GM19099 (cell line): ENCODE results near the gene PGGT1B.

Experiments used
- POLR2A ChIP-seq: IDR thresholded peaks from 3 replicates; pipeline ENCODE4 v1.6.1; 2011; ENCODE audit warnings: low read depth; ENCODE audit not compliant: insufficient read length; ENCODE audit errors: extremely low read depth

Gene PGGT1B

DNA sequence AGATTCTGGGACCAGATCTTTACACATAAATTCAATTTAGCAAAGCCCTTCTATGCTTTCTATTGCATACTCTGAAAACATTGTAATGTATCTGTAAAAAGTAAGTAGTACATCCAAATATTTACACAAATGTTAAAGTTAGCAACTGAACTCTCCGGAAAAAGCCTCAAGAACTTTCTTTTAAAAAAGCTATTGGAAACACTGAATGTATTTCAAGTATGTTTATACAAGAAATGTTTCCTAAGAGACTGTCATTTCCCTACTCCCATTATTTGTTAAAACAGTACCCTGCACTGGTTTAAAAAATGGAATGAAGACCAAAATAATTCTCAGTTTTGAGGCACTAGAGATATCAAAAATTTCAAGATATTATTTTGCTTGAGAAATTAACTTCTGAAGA, 48.1 kb downstream of the PGGT1B start:
- TF ChIP-seq POLR2A, result no peak

DNA sequence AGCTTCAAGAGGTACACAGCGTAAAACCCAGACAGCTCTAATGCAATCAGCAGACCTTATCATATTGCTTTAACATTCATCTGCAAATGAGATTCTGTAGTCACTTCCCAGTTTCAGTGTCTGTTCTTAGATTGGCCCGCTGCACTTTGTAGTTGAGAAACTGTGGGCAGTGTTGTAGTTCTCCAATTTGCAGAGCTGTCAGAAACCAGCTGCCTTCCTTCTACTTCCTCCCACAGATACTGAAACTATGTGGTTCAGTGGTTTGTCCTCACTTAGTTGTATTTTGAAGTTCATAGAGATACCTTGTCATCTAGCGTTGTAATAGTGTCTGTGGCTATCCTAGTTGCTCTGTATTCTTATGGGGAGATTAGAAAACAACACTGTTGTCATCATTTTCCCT, 53.4 kb downstream of the PGGT1B start:
- no peak for TF ChIP-seq POLR2A

DNA sequence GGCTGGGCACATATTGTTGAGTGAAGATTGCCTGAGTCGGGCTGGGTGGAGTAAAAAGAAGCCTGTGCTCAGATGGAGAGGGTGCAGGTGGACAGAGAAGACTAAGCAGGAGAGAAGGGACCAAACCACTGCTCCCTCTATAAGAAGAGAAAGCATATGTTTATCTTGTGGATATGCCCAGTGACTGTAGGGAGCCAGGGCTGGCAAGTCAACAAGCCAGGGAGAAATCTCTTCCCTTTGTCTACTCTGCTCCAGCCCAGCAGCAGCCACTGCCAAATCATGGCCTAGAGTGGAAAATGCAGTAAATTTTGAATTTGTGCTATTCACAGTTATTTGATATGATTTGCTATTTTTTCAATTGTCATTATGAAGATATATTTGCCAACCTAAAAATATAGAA, 59.7 kb downstream of the PGGT1B start:
- no peak for TF ChIP-seq POLR2A

DNA sequence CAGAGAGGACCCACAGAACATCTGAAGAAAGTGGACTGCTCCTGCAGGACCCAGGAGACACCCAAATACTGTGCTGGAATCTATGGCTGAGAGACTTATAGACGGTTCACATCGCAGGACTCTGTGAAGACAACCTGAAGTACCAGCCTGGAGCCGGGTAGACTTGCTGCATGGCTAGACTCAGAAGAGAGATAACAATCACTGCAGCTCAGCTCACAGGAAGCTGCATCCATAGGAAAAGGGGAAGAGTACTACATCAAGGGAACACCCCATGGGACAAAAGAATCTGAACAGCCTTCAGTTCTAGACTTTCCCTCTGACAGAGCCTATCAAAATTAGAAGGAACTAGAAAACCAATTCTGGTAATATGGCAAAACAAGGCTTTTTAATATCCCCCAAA, 66.5 kb downstream of the PGGT1B start:
- no peak for TF ChIP-seq POLR2A

DNA sequence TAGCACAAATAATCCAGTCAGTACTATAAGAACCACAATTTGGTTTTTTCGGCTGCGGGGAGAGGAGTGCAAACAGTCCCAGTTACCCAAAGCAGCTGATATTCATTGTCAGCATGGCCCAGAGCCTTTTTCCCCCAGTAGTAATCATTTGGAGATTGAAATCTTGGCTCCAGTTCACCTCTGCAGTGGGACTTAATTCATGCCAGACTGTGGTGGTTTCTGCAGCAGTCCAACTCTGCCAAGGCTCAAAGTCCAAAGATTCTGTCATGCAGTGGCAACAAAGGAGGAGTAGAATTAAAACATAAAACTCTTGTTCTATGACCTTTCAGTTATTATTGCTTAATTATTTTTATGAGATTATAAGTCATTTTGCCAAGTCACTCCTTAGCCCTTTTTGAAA, 68.0 kb downstream of the PGGT1B start:
- no peak for TF ChIP-seq POLR2A

DNA sequence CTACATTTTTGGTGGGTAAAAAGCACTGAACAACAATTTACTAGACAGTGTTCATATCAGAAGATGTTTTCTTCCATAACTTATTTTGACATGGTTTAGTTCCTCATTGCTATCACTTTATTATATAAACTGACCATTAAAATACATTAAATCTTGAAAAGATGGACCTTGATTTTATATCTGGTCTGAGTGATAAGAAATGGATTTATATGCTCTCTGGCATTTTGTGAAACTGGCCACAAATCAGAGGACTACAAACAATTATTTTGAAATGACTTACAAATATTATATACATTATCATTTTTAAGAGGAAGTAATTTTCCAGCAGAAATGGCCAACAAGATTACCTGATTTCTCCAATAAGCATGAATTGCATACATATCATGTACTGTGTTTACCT, 69.4 kb downstream of the PGGT1B start:
- TF ChIP-seq POLR2A, result no peak

DNA sequence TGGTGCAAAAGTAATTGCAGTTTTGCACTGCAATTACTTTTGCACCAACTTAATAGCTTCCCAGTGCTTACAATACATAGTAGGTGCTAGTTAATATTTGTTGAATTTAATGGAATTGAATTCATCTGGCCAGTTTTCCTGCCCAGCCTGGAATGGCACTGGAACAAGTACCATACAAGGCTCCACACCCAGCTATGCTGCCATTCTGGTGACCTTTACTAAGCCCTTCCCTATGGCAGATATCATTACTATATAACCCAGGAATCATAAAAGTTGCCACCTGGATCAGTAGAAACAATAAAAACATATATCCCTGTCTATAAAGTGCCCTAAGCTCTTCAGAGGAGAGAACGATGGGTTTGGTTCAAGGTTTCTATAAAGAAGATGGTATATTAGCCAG, 70.6 kb downstream of the PGGT1B start:
- TF ChIP-seq POLR2A, result no peak

DNA sequence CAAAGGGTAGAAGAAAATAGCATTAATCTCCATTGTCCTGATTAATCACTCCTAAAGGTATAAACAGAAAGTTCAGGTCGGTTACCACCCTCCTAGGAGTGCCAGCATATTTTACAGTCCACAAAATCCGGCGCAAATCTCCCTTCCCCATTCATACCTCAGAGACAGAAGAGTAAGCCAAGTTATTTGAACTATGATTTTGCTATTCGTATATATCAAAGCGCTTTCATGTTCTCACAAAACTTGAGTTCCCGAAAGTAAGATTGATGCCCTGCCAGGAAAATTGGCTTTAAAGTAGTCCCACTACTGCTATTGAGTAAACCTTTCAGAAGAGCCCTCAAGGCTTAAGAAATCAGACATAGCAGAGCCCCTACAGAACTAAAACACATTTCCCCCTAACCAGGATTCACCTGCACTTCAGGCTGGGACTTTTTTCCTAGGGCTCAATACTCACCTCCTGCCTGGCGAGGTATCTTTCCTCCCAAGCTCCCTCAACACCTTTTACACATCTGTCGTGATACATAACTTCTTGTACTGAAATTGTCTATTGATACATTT, 71.1 kb downstream of the PGGT1B start:
- TF ChIP-seq POLR2A, result no peak

DNA sequence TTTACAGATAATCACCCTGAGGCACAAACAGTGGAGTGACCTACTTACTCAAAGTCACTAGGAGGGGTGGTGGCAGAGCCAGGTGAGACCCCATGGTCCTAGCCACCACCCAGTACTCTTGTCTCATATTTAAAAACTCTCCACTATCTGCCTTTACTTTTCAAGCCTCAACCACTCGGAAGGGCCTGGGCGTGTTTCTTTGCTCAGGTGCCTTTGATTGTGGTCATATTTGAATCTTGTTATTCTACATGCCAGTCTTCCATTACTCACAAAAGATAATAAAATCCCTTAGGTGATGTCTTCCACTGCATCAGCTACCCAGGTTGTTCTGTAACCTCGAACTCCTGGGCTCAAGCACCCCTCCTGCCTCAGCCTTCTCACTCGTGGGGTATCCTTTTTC, 72.3 kb downstream of the PGGT1B start:
- TF ChIP-seq POLR2A, result no peak

DNA sequence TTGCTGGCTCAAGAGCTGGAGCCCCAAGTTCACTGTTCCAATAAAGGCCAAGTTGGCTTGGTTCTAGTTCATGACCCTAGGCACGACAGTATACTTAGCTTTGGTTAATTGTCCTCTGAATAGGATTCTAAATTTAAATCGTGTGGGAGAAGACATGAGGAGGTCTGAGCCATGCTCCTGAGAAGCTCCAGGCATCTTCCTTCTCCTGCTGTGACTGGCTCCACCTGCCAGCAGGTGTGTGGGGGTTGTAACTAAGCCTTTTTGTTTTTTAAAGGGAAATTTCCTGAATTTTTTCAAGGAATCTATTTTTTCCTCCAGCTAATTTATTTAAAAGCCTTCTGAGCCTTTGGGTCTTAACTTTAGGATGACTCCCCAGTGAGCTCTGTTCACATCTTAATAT, 72.8 kb downstream of the PGGT1B start:
- no peak for TF ChIP-seq POLR2A

DNA sequence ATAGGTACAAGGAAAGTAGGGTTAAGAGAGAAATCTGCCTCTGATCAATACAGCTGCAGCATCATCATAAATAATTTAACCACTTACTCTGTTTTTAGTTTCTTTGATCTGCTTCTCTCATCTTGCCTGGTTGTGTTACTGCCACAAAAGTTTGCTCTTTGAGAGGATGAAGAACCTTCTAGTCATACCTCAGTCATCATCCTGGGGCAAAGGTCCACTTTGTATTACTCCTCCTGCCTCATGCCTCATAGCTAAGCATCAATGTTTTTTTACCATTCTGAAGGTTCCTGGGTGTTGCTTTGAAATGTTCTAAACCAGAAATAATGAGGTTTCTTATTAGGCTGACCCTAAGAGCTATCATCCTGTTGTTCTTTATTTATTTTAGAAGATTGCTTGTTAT, 75.9 kb downstream of the PGGT1B start:
- no peak for TF ChIP-seq POLR2A

DNA sequence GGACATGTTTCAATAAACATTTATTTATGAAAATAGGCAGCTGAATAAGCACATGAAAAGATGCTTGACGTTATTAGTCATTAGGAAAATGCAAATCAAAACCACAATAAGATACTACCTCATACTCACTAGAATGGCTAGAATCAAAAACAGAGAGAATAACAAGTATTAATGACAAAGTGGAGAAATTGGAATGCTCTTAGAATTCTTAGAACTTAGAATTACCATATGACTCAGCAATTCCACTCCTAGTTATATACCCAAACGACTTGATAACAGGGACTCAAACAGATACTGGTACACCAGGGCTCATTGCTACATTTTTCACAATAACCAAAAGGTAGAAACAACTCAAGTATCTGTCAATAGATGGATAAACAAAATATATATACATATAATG, 77.9 kb downstream of the PGGT1B start:
- no peak for TF ChIP-seq POLR2A

DNA sequence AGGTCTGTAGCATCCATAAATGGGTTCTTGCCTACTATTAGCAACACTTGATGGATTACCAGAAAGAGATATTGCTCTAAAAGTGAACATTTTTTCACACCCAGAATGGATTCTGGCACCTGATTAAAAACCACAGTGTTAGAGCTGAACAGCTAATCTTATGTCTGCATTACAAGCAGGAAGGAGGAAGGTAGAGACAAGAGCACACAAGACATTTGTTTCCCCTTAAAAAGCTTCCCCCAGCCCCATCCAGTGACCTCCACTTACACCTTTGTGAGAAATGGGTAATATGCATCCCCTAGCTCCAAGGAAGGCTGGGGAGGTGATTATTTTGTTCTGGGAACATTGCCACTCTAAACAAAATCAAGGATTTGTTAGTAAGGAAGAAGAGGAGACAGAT, 80.9 kb downstream of the PGGT1B start:
- no peak for TF ChIP-seq POLR2A

DNA sequence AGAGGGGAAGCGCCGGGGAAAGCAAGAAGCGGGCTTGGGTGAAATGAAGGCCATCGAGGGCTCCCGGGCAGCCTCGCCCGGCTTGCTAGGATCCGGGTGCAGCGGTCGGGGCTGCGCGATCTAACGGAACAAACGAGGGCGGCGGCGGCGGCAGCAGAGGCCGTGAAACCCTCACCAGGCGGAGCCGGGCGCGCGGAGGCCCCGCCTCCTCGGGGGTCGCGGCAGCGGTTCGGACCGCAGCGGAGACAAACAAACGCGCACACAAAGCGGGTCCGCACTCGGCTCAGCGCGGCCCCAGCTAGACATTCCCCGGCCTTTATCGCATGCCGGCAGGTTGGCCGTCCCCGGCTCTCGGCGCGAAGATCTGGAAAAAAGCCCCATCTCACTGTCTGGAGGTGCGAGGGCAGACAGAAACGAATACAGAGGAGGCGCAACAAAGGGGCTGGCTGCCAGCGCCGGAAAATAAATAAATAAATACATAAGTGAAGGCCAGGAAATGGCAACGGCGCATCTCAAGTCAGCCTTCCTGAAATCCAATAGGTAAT, 82.4 kb downstream of the PGGT1B start:
- TF ChIP-seq POLR2A, result no peak

DNA sequence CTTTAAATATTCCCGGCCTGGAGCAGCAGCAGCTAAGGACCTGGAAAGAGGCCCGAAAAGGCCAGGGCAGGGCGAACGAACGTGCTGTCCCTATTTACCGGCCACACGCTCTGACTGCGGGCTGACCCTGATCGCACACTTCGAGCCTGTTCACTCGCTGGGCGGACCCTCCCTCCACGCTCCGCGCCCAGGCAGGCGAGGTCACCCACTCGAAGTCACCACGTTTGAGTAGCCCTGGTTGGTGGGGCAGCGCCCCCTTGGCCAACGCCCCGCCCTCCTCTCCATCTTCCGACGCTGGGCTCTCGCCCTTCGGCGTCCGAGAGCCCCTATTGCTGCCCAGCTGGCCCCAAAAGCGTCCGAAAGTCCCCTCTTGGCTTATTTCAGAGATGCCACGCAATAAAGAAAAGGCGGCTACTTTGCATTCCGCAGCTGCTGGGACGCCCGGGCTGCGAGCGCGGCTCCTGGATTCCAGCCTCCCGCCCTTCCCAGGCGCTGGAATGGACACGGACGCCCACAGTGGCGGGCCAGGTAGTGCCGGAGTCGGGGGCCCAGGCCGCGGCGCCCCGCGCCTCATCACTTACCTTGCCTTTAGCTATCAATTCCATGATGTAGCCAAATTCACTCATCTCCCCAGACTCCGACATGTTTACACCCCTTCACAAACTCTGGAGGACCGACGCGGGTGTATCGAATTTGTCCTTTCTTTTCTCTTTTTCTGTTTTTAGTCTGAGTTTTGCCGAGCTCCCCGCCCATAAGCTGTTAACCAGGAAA, 83.1 kb downstream of the PGGT1B start:
- no peak for TF ChIP-seq POLR2A

DNA sequence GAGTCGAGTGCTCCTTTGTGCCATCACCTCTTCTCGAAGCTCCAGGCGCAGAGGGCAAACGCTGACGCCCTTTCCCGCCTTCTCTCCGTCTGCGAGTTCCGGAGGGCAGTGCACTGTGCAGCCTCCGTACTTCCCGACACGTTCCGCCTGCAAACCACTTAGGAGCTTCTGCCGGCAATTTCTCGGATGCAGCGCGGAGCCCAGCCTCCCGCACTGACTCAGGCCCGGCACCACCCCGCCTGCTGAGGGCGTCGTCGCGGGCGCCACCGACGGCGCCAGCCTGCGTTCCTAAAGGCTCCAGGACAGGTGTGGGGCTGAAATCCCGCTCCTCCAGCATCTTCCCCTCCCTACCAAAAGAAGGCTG, 83.7 kb downstream of the PGGT1B start:
- no peak for TF ChIP-seq POLR2A
